Kidney glomerular epithelial cell (primary cell): ENCODE measurements around the gene DDX56.

ENCODE experiments used
- DNase-seq: peaks from one replicate; lab custom pipeline; 2025; lab: John Stamatoyannopoulos, UW

Gene DDX56

GRCh38 chr7:44535348-44536064 is 38.2 kb downstream of the DDX56 start:
- no peak for DNase-seq

GRCh38 chr7:44534501-44534900 is 39.2 kb downstream of the DDX56 start:
- no peak for DNase-seq

GRCh38 chr7:44534087-44534486 is 39.6 kb downstream of the DDX56 start:
- DNase-seq = no peak

- DNase-seq = no peak
These were observed 40.2 kb downstream of the DDX56 start for GRCh38 chr7:44533301-44534055.

- no peak for DNase-seq
These were observed 42.0 kb downstream of the DDX56 start for GRCh38 chr7:44531421-44532380.

- DNase-seq = no peak
These were observed 42.7 kb downstream of the DDX56 start for GRCh38 chr7:44530990-44531389.

- no peak for DNase-seq
These were observed 48.8 kb downstream of the DDX56 start for GRCh38 chr7:44524811-44525388.

- DNase-seq = no peak
These were observed 51.4 kb downstream of the DDX56 start for GRCh38 chr7:44522315-44522714.

GRCh38 chr7:44521347-44522095 is 52.2 kb downstream of the DDX56 start:
- no peak for DNase-seq

GRCh38 chr7:44520574-44520973 is 53.1 kb downstream of the DDX56 start:
- DNase-seq = no peak

GRCh38 chr7:44519546-44519945 is 54.2 kb downstream of the DDX56 start:
- no peak for DNase-seq

- no peak for DNase-seq
These were observed 54.9 kb downstream of the DDX56 start for GRCh38 chr7:44518761-44519160.

GRCh38 chr7:44517175-44517574 is 56.5 kb downstream of the DDX56 start:
- DNase-seq = no peak
